Pancreas (tissue), 10 donors: ENCODE results near the gene CCDC30. TPM values are rescaled to one million over a fixed set of nuclear protein-coding genes. Genes with fewer than 3 reads are reported as not detected.

Experiments
- ATAC-seq, 4 donors: fragments of 200-7000 bp; cut with Tn5 transposase; one replicate each; pipeline versions ENCODE4 v1.8.0 to v1.9.1; 2020; ENCODE audit warnings: mild to moderate bottlenecking in 4 of 4, moderate library complexity in 4 of 4
- DNase-seq, 6 donors: peaks; one replicate each; pipeline ENCODE4 v3.0.0-alpha.2; 2020
- FAIRE-seq: peaks from 2 replicates; lab custom pipeline; 2012; peaks lifted over from hg19 to GRCh38; lab: Jason Lieb, UNC
- H3K27ac ChIP-seq, 4 donors: fragments of 200-600 bp; sonication (generic); 1 replicate in 3 of 4; 2 replicates in 1 of 4; pipeline versions ENCODE4 v1.5.0 to v1.8.0; 2020
- H3K27me3 ChIP-seq, 4 donors: fragments of 200-600 bp; one replicate each; pipeline ENCODE4 v1.8.0; 2021
- H3K36me3 ChIP-seq, 3 donors: fragments of 200-600 bp; sonication (generic) in 1 of 3; one replicate each; pipeline versions ENCODE4 v1.5.0 to v1.8.0; 2020 to 2021
- H3K4me1 ChIP-seq, 3 donors: fragments of 200-600 bp; one replicate each; pipeline ENCODE4 v1.8.0; 2021
- H3K4me3 ChIP-seq, 4 donors: fragments of 200-600 bp; sonication (generic) in 2 of 4; one replicate each; pipeline versions ENCODE4 v1.5.0 to v1.8.0; 2020 to 2021
- H3K9me3 ChIP-seq, 4 donors: fragments of 200-600 bp; one replicate each; pipeline ENCODE4 v1.8.0; 2021
- CTCF ChIP-seq, 4 donors: fragments of 200-600 bp; sonication (generic) in 3 of 4; IDR thresholded peaks; one replicate each; pipeline versions ENCODE4 v1.5.0 to v1.8.0; 2021; ENCODE audit warnings: antibody characterized with exemption in 4 of 4
- WGBS, 2 donors: extraction: QIAGEN DNeasy Blood & Tissue Kit; methylation state at CpG; one replicate each; pipeline ENCODE4 v1.1.7; 2013; 5-methylcytosine and 5-hydroxymethylcytosine counted together
- intact Hi-C, 3 donors: fragments of 100-400 bp; cut with DNase I; formaldehyde crosslinking; loops; one replicate each; pipeline versions ENCODE4 v1.11.1 to v1.14.2; 2022
- polyA plus RNA-seq, 2 donors: library from polyadenylated mRNA; stranded (reverse); fragments of 200-250 nt; gene quantifications; one replicate each; pipeline ENCODE4 v1.2.3, GENCODE V29; 2013
- total RNA-seq, 6 donors: library from RNA; stranded (reverse); fragmentation: NEBNext Ultra II Directional in 4 of 6; extraction: Animal tissue kit (Norgen Biotek cat#: 25700) in 4 of 6; gene quantifications; one replicate each; pipeline versions ENCODE4 v1.2.1 to v1.2.4, GENCODE V29; 2021 to 2023
- donor health status: healthy with polysubstance abuse.
- donor health status: DM: no; HTN: no; CAD: no; lungs with moderate emphysema.
- donor health status: DM: no; HTN: no; CAD: no.
- donor health status: control.
- donor health status: control.
- donor health status: Bipolar disorder and iron deficiency.
- donor health status: DM: yes; HTN: yes; CAD: no.
- donor health status: DM: no; HTN: no; CAD: no.
- donor health status: DM: no; HTN: no; CAD: no.
- donor health status: DM: yes; HTN: yes; CAD: no.

Gene CCDC30
- total and polyA plus RNA-seq, 8 donors, result 2.0 to 5.6 (median 3.0) TPM

GRCh38 chr1:42660907-42661500 is 197.9 kb downstream of the CCDC30 start:
- ATAC-seq, result no peak
- peaks cover 0 to 6% (median 0%) of the 10 kb centered on the region in 3 donors for H3K36me3 ChIP-seq
- no peak overlapping the region for H3K4me3 ChIP-seq
- no peak for TF ChIP-seq CTCF (IDR thresholded peaks at IDR 0.05)
- DNase-seq, result no peak
- WGBS, 2 donors, result 59 to 74% methylated on average over 3 of the region's 3 CpGs
- intact Hi-C loops, result no loop called here
- H3K27ac ChIP-seq, result no peak overlapping the region
- no peak for FAIRE-seq
- no peaks in the 10 kb centered on the region for H3K27me3 ChIP-seq
- H3K9me3 ChIP-seq, result no peaks in the 10 kb centered on the region
- H3K4me1 ChIP-seq, result peaks cover 0 to 9% (median 0%) of the 10 kb centered on the region in 3 donors

- Histone ChIP-seq H3K36me3 (peaks cover 0 to 25% (median 0%) of the 10 kb centered on the region in 3 donors), H3K4me1 (no peaks in the 10 kb centered on the region), H3K27ac (no peak overlapping the region), H3K9me3 (no peaks in the 10 kb centered on the region), H3K4me3 (no peak overlapping the region), H3K27me3 (no peaks in the 10 kb centered on the region)
- ATAC-seq, result no peak
- intact Hi-C loops, result no loop called here
- no peak for TF ChIP-seq CTCF (IDR thresholded peaks at IDR 0.05)
- DNase-seq, result no peak
- 89% methylated on average over 3 of the region's 3 CpGs for WGBS, 2 donors
- no peak for FAIRE-seq
These were observed 206.8 kb downstream of the CCDC30 start for GRCh38 chr1:42669936-42670335.

- no peak for TF ChIP-seq CTCF (IDR thresholded peaks at IDR 0.05)
- 99% methylated on average over 4 of the region's 4 CpGs for WGBS, 2 donors
- peaks cover 0 to 25% (median 0%) of the 10 kb centered on the region in 3 donors for H3K36me3 ChIP-seq
- no peak for ATAC-seq
- no peaks in the 10 kb centered on the region for H3K4me1 ChIP-seq
- no peak overlapping the region for H3K4me3 ChIP-seq
- intact Hi-C loops, result no loop called here
- no peaks in the 10 kb centered on the region for H3K9me3 ChIP-seq
- no peak for FAIRE-seq
- no peaks in the 10 kb centered on the region for H3K27me3 ChIP-seq
- H3K27ac ChIP-seq, result no peak overlapping the region
- no peak for DNase-seq
These were observed 207.3 kb downstream of the CCDC30 start for GRCh38 chr1:42670425-42670824.

GRCh38 chr1:42674214-42674613 is 211.1 kb downstream of the CCDC30 start:
- TF ChIP-seq CTCF (IDR thresholded peaks at IDR 0.05), result no peak
- peak in 2 of 4 donors; percentile 21 to 34 for ATAC-seq
- FAIRE-seq, result no peak
- Histone ChIP-seq H3K9me3 (no peaks in the 10 kb centered on the region), H3K36me3 (peaks cover 0 to 6% (median 0%) of the 10 kb centered on the region in 3 donors), H3K27me3 (no peaks in the 10 kb centered on the region), H3K4me1 (no peaks in the 10 kb centered on the region), H3K4me3 (no peak overlapping the region), H3K27ac (no peak overlapping the region)
- intact Hi-C loops, result no loop called here
- DNase-seq, result no peak

- no peak for DNase-seq
- FAIRE-seq, result no peak
These were observed 211.6 kb downstream of the CCDC30 start for GRCh38 chr1:42674682-42675081.

More at GRCh38 chr1:42674682-42675081, 211.6 kb downstream of the CCDC30 start:
- H3K36me3 ChIP-seq, result peaks cover 0 to 6% (median 0%) of the 10 kb centered on the region in 3 donors
- 26 to 39% methylated on average over 1 of the region's 1 CpG for WGBS, 2 donors
- no peaks in the 10 kb centered on the region for H3K27me3 ChIP-seq
- no peak for TF ChIP-seq CTCF (IDR thresholded peaks at IDR 0.05)
- H3K4me3 ChIP-seq, result no peak overlapping the region
- no peaks in the 10 kb centered on the region for H3K4me1 ChIP-seq
- intact Hi-C loops, result no loop called here
- no peak overlapping the region for H3K27ac ChIP-seq
- H3K9me3 ChIP-seq, result no peaks in the 10 kb centered on the region
- ATAC-seq, result no peak
